GM18507 (cell line): Measurements from ENCODE around the gene KMT2C.
"Not testable (repeated sequence)": the region's sequence is repeated elsewhere in the genome, so short reads cannot be mapped to it uniquely, and the experiment has no call there.

Source experiments
- DNase-seq: peaks from one replicate; pipeline ENCODE4 v3.0.0; 2011; ENCODE audit warnings: low read depth; ENCODE audit not compliant: insufficient read length; ENCODE audit errors: extremely low spot score
- FAIRE-seq: peaks from 2 replicates; lab custom pipeline; 2011; peaks lifted over from hg19 to GRCh38; lab: Jason Lieb, UNC

Gene KMT2C

DNA sequence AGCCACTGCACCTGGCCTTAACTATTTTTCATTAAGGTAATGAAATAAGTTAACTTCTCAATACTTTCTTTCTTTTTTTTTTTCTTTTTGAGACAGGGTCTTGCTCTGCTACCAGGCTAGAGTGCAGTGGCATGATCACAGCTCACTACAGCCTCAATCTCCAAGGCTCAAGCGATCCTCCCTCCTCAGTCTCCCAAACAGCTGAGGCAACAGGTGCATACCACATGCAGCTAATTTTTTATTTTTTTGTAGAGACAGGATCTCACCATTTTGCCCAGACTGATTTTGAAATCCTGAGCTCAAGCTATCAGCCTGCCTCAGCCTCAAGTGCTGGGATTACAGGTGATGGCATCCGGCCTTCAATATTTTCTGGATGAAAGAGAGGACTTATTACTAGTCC, 21.0 kb downstream of the KMT2C start:
- no peak for DNase-seq
- FAIRE-seq, result no peak

DNA sequence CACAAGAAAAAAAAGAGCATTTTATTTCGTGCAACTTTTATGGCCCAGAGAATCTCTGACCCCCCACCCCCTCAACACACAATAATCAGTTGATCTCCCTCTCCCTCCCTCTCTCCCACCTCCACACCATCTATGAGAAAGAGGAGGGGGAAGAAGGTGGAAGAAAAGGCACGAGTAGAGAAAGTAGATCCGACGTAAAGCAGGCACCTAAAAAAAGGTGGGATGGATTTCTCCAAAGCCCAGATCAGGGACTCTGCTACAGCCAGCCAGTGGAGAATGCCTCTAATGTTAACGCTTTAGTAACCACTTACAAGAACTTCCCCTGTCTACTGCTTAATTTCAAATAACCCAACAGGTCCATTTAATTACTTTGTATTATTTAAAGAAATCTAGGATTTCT, 24.4 kb downstream of the KMT2C start:
- DNase-seq (no peak), FAIRE-seq (no peak)

DNA sequence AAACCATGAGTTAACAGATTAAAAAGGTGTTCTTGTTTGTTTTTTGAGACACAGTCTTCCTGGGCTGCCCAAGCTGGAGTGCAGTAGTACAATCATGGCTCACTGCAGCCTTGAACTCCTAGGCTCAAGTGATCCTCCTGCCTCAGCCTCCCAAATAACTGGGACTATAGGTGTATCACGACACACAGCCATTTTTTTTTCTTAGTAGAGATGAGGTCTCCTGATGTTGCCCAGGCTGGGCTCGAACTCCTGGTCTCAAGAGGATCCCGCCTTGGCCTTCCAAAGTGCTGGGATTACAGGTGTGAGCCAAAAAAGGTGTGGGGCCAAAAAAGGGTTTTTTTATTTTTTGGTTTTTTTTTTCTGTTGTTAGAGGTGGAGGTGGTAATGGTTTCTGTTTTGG, 29.3 kb downstream of the KMT2C start:
- no peak for FAIRE-seq
- no peak for DNase-seq

DNA sequence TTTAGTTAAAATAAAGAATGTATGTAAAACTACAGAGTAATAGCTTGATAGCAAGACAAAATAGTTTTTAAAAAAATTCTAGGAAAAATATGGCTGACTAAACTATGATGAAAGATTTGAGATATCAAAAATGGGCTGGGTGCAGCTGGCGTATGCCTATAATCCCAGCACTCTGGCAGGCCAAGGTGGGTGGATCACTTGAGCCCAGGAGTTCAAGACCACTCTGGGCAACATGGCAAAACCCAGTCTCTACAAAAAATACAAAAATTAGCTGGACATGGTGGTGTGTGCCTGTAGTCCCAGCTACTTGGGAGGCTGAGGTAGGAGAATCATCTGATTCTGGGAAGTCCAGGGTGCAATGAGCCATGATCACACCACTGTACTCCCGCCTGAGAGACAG, 29.8 kb downstream of the KMT2C start:
- not testable (repeated sequence) for FAIRE-seq, DNase-seq

DNA sequence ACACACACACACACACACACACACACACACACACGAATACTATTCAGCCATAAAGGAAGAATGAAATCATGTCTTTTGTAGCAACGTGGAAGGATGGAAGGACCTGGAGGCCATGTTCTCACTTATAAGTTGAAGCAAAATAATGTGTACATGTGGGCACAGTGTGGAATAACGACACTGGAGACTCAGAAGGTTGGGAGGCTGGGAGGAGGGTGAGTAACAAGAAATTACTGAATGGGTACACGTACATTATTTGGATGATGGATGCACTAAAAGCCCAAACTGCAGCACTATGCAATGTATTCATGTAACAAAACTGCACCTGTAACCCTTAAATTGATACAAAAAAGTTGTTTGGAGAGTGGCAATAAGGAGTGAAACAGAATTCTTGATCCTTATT, 32.1 kb downstream of the KMT2C start:
- FAIRE-seq (no peak), DNase-seq (no peak)

DNA sequence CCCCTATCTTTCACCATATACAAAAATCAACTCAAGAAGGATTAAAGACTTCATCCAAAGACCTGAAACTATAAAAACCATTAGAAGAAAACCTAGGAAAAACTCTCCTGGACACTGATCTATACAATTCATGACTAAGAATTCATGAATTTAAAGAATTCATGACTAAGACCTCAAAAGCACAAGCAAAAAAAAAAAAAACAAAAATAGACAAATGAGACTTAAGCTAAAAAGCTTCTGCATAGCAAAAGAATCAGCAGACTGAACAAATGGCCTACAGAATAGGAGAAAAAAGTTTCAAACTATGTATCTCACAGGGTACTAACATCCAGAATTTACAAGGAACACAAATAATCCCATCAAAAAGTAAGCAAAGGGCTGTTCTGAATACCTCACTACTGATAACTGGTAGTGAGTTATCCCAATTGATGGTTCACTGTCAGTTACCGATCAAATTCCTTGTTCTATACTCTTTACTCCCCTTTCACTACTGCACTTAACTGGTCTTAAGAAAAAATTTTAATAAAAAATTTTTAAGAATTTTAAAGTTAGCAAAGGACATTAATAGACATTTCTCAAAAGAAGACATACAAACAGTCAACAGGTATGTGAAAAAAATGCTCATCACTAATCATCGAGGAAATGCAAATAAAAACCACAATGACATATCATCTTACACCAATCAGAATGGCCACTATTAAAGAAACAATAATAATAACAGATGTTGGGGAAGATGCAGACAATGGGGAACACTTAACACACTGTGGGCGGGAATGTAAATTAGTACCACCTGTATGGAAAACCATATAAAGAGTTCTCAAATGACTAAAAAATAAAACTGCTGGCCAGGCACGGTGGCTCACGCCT, 33.2 kb downstream of the KMT2C start:
- DNase-seq (no peak), FAIRE-seq (no peak)

DNA sequence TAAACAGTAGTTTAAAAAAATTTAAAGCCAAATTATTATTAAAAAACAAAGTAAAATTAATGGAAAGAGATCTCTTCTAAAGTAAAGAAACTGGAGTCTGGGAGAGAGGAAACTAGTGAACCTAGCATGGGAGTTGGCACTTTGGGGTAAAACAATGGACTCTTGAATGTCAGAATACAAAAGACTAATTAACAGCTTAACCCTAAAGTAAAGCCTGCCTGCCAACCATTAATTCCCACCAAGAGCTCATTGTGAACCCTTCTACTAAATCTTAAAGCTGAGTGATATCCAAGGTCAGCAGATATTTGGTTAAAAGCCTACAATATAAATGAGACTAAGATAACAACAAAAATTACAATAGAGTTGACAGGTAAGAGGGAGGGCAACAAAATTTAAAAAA, 36.5 kb downstream of the KMT2C start:
- no peak for FAIRE-seq
- no peak for DNase-seq

DNA sequence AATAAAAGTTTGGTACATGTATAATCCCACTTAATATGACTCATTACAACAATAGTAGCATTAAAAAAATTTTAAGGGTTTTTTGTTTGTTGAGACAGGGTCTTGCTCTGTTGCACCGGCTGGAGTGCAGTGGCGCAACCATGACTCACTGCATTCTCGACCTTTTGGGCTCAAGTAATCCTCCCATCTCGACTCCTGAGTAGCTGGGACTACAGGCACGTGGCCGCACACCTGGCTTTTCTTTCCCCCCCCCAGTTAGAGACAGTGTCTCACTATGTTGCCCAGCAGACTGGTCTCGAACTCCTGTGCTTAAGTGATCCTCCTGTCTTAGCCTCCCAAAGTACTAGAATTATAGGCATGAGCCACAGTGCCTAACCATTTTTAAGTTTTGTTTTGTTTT, 40.7 kb downstream of the KMT2C start:
- no peak for DNase-seq
- no peak for FAIRE-seq

DNA sequence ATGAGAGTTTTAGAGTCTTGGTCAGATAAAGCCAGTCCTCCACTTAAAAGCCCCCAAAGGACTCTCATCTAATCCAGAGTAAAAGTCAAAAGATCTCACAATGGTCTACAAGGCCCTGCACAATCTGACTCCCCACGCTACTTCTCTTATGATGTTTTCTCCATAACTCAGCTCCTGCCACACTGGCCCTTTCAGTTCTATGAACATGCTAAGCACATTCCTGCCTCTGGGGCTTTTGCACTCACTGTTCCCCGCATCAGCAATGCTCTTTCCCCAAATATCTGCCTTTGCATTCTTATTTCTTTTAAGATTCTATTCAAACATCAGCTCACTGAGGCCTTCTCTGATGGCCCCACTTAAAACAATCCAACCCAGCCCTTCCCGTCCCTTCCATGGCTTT, 41.6 kb downstream of the KMT2C start:
- not testable (repeated sequence) for DNase-seq, FAIRE-seq

DNA sequence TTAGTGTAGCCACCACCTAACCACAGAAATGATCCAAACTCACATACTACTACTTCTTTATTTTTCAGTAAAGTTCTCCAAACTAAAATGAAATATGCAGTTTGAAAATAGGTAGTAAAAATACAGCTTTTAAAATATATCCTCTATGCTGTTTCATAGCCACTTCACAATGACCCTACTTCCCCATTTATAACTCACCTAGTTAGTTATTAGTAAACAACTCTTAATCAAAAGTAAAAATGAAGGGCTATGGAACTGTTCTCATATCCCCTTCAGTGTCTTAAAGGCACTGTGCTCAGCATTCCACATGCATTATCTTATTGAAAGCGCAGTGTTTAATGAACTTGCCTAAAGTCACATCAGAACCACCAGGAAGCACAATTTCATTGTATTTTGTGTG, 43.5 kb downstream of the KMT2C start:
- no peak for FAIRE-seq
- DNase-seq, result no peak

DNA sequence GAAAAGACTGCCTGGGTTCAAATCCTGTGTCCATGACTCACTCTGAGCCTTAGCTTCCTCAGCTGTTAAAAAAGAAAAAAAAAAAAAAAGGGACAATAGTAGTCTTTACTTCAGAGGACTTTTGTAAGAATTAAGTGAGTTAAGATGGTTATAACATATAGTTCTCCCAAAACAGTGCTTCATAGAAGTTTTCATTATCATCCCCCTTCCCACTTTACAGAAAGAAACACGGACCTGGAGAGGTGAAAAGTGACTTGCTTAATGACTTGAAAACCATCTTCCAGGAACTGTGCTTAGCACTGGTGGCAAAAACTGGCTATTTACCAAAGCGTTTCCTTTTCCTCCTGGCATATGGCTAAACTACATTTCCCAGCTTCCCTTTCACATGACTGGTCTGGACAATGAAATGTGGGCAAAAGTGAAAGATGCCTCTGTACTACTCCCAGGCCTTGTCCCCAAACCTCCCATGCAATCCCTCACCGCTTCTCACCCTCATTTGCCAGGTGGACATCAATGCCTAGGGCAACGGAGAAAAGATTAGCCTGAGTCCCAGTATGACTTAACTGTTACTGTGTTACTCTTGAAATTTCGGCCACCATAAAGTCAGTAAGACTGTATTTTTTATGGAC, 49.6 kb downstream of the KMT2C start:
- FAIRE-seq, result peak; percentile 5
- not testable (repeated sequence) for DNase-seq

DNA sequence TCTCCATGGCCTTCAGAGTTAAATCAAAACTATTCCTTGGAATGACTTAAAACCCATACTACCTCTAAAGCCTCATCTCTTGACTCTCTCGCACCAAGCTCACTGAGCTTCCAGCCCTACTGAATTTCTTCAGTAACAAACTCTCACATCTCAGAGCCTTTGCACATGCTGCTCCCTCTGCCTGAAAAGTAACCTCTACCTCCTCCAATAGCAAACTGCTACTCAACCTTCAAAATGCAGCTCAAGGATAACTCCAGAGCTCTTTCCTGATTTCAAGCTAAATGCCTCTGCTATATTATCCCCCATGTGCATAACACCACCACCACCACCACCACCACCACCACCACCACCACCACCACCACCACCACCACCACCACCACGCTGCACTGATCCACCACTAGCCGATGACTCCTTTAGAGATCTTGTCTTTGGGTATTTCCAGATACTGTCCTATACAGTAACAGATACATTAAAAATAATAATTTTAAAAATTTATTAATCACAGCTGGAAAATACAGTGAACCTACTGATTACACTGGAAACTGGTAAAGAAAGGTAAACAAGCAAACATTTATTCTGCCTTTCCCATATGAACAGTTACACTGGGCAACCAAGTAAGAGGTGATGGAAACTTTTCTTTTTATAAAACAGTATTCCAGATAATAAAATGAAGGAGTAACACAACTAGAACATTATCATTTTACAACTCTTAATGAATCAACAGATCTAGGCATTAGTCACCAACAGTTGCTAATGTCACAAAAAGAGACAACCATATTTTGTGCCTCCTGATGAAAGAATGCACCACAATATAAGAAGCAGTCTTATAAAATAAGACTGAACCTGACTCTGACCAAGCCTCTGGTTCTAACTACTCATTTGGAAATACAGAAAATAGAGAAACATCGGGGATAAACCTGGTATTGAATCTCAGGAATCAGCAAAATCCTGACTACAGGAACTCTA, 51.3 kb downstream of the KMT2C start:
- not testable (repeated sequence) for FAIRE-seq, DNase-seq

DNA sequence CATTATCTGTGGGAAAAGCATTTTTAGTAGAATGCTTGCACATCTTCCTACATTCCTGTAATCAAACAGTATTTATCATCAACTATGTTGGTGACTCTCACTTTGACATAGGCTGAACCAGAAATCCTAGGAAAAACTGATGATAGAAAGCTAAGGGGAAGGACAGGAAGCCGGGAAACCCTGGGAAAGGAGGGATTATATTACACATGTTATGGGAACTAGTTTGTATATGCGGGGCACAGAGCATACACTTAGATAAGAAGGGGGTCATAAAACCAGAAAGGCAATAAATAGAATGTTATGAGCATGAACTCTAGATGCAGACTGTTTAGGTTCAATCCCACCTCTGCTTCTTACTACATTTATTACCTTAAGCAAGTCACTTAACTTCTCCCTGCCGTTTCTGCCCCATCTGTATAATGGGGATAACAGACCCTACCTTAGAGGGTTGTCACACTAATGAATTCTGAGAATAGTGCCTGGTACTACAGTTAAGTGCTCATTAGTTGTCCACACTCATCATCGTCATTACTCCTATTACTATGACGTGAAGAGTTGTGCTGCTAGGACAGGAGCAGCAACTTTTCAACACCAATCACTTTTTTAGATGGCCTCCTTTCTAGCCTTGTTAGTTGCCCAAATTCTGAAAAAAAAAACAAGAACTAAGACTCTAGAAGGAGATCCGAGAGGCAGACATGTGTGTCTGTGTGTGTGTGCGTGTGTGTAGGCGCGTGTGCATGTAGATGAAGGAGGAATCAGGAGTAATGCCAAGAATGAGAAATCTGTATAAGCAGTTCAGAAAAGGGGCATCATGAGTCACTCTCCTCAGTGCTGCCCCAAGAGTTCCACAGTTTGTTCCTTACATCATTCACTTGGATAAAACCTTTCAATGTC, 52.2 kb downstream of the KMT2C start:
- no peak for DNase-seq
- no peak for FAIRE-seq

DNA sequence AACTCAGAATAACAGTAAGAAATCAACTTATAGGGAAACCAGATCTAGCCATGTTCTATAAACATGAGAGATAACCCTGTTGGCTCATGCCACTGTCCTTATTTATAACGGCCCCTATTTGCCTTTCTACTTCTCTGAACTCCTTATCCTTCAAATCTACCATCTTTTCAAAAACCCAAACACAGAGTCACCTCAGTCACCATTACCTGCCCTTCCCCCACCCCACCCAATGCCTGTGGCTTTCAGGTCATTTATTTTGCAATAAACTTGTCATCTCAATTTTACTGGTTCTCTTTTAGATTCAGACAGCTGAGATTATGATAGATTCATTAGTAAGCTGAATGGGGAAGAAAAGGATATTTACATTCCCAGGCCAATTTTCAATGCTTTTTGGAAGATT, 53.6 kb downstream of the KMT2C start:
- DNase-seq, result no peak
- no peak for FAIRE-seq

DNA sequence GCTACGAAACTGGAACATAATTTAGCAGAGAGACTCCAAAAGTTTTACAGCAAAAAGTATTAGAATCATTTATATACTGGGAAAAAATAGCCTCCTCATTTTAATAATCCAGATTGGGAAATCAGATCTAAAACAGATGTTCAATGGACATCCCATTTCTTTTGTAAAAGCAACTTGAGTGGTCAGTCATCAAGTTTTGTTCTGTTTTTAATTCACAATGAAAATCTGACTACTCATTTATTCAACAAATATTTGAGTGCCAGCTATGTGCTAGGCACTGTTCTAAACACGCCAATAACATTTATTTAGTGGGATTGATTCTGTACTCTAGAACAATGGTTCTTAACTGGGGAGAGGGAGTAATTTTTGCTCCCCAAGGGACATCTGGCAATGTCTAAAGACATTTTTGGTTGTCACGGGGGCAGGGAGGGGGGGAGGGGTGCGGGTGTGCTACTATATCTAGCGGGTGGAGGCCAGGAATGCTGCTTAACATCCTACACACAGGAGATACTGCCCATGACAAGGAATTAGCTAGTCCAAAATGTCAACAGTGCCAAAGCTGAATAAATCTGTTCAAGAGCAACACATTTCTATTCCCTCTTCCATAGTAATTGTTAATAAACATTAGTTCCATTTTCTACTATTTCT, 54.7 kb downstream of the KMT2C start:
- FAIRE-seq, DNase-seq: not testable (repeated sequence)

DNA sequence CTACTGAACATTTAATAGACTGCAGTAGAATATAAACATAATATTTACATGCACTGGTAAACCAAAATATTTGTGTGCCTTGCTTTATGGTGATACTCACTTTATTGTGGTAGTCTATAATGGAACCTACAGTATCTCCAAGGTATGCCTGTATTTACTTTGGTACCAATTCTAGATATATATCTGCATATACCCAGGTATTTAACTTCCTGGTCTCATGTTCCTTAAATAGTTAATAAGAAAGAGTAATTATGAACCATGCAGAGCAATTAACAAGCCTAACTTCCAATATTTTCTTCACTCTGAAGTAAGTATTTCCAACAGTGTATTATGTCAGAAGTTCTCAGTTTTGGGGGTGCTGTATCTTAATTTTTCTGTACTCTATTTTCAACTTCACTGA, 57.3 kb downstream of the KMT2C start:
- not testable (repeated sequence) for FAIRE-seq, DNase-seq

DNA sequence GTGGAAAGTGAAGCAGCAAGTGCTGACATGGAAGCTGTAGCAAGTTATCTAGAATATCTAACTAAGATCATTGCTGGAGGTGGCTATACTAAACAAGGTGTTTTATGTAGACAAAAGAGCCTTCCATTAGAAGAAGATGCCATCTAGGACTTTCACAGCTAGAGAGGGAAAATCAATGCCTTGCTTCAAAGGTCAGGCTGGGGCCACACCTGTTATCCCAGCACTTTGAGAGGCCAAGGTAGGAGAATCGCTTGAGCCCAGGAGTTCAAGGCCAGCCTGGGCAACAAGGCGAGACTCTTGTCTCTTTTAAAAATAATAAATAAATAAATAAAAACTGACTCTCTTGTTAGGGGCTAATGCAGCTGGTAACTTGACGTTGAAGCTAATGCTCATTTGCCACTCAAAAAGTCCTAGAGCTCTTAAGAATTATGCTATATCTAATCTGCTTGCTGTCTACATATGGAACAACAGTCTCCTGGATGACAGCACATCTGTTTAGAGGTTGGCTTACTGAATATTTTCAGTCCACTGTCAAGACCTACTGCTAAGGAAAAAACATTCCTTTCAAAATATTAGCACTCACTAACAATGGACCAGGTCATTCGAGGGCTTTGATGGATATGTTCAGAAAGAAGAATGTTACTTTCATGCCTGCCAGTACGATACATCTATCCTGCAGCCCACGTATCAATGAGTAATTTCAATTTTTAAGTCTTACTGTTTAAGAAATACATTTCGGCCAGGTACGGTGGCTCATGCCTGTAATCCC, 58.9 kb downstream of the KMT2C start:
- peak; percentile 36 for FAIRE-seq
- not testable (repeated sequence) for DNase-seq

DNA sequence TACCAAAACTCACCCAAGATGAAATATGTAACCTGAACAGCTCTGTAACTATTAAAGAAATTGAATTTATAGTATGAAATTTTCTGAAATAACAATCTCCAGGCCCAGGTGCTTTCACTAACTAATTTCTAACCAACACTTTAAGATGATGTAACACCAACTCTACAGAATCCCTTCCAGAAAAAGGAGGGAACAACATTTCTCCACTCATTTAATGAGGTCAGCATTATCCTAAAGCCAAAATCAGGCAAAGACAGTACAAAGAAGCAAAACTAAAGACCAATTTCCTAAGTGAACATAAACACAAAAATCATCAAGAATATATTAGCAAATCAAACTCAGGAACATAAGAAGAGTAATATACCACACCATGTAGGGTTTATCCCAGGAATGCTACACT, 65.5 kb downstream of the KMT2C start:
- FAIRE-seq, result no peak

More for the DNA sequence above, 65.5 kb downstream of the KMT2C start:
- DNase-seq, result no peak
